Fibroblast of villous mesenchyme (primary cell): ENCODE results near the gene DISP2. TPM values are rescaled to one million over a fixed set of nuclear protein-coding genes. Genes with fewer than 3 reads are reported as not detected.
A peak's percentile ranks its signal among the peaks of the same experiment; 100 is the strongest.

Source experiments
- DNase-seq: peaks from one replicate; pipeline ENCODE4 v3.0.0-alpha.2; 2010; ENCODE audit warnings: low read depth
- H3K4me3 ChIP-seq: 2 replicates; pipeline ENCODE4 v1.5.1; 2011; ENCODE audit warnings: low read depth, mild to moderate bottlenecking, low read length
- CTCF ChIP-seq: IDR thresholded peaks from 2 replicates; pipeline ENCODE4 v1.5.1; 2012; ENCODE audit warnings: low read depth, mild to moderate bottlenecking, low read length; ENCODE audit not compliant: insufficient read depth
- total RNA-seq: library from RNA; depleted of rRNA; stranded (reverse); fragments of >200 nt; gene quantifications from 2 replicates; pipeline ENCODE4 v1.2.3, GENCODE V29; 2012

DISP2 gene
- total RNA-seq, 1 donor: under 0.01 TPM

- H3K4me3 ChIP-seq: no peak overlapping the region
- no peak for DNase-seq
- TF ChIP-seq CTCF: no peak
Measured at GRCh38 chr15:40380636-40381035, 22.6 kb downstream of the DISP2 start.

GRCh38 chr15:40381818-40382529 lies 24.0 kb downstream of the DISP2 start:
- no peak for TF ChIP-seq CTCF
- H3K4me3 ChIP-seq: no peak overlapping the region
- no peak for DNase-seq

- peak within 1 kb of the TSS; percentile 96 for H3K4me3 ChIP-seq
- peak; percentile 94 for DNase-seq
- TF ChIP-seq CTCF: no peak
Measured at GRCh38 chr15:40382580-40383456, 24.8 kb downstream of the DISP2 start, which contains the start of gene KNSTRN. Gene KNSTRN, plus strand, starts transcription at chr15:40382721. Its CDS starts 115 bp downstream, at chr15:40382836.

GRCh38 chr15:40386480-40386879 lies 28.5 kb downstream of the DISP2 start:
- no peak for TF ChIP-seq CTCF

GRCh38 chr15:40388941-40389823 lies 31.2 kb downstream of the DISP2 start:
- H3K4me3 ChIP-seq: no peak overlapping the region
- DNase-seq: peak; percentile 52
- no peak for TF ChIP-seq CTCF

More at GRCh38 chr15:40386480-40386879, 28.5 kb downstream of the DISP2 start:
- no peak overlapping the region for H3K4me3 ChIP-seq
- DNase-seq: no peak
